Measurements from ENCODE around the gene MTNR1A.

MTNR1A gene

GRCh38 chr4:186554539-186554913 lies 841 bp downstream of the MTNR1A start:
- Histone ChIP-seq H3K9me3 (ENCODE audit: insufficient read depth, low read length) (no peaks in the 10 kb centered on the region), H3K4me3 (ENCODE audit: insufficient read depth, low read length, poor library complexity, severe bottlenecking) (no peak overlapping the region), H3K36me3 (ENCODE audit: low read length) (no peaks in the 10 kb centered on the region), H3K27ac (ENCODE audit: low read depth, low read length) (no peak overlapping the region), H2AFZ (ENCODE audit: low read depth, low read length, severe bottlenecking) (no peak overlapping the region), H3K9ac (ENCODE audit: low read length) (no peak overlapping the region), H4K20me1 (ENCODE audit: low read depth, low read length) (no peaks in the 10 kb centered on the region), H3F3A (ENCODE audit: insufficient read depth) (no peaks in the 10 kb centered on the region), H3K4me2 (ENCODE audit: low read depth, low read length, poor library complexity, severe bottlenecking) (no peak overlapping the region), H3K27me3 (ENCODE audit: low read length) (no peaks in the 10 kb centered on the region), H3K9me2 (replicated peaks; ENCODE audit: insufficient read depth, low read length) (no peaks in the 10 kb centered on the region), H3K79me2 (ENCODE audit: insufficient read depth, low read length) (no peaks in the 10 kb centered on the region)
- TF ChIP-seq CTCF (IDR thresholded peaks at IDR 0.05; ENCODE audit: insufficient read depth, low read length, poor library complexity, severe bottlenecking) (no peak), EZH2phosphoT487 (conservative IDR thresholded peaks at IDR 0.05; ENCODE audit: low read length) (no peak)

- Histone ChIP-seq H3K4me3 (ENCODE audit: insufficient read depth, low read length, poor library complexity, severe bottlenecking) (no peak overlapping the region), H3K9me2 (replicated peaks; ENCODE audit: insufficient read depth, low read length) (no peaks in the 10 kb centered on the region), H3K9me3 (ENCODE audit: insufficient read depth, low read length) (no peaks in the 10 kb centered on the region), H2AFZ (ENCODE audit: low read depth, low read length, severe bottlenecking) (no peak overlapping the region), H3K4me2 (ENCODE audit: low read depth, low read length, poor library complexity, severe bottlenecking) (no peak overlapping the region), H3K79me2 (ENCODE audit: insufficient read depth, low read length) (no peaks in the 10 kb centered on the region), H3K27ac (ENCODE audit: low read depth, low read length) (no peak overlapping the region), H3K27me3 (ENCODE audit: low read length) (no peaks in the 10 kb centered on the region), H3F3A (ENCODE audit: insufficient read depth) (no peaks in the 10 kb centered on the region), H3K36me3 (ENCODE audit: low read length) (no peaks in the 10 kb centered on the region), H3K9ac (ENCODE audit: low read length) (no peak overlapping the region), H4K20me1 (ENCODE audit: low read depth, low read length) (no peaks in the 10 kb centered on the region)
- TF ChIP-seq CTCF (IDR thresholded peaks at IDR 0.05; ENCODE audit: insufficient read depth, low read length, poor library complexity, severe bottlenecking) (no peak), EZH2phosphoT487 (conservative IDR thresholded peaks at IDR 0.05; ENCODE audit: low read length) (no peak)
Measured at GRCh38 chr4:186553717-186554116, 1.6 kb downstream of the MTNR1A start.

- TF ChIP-seq EZH2phosphoT487 (conservative IDR thresholded peaks at IDR 0.05; ENCODE audit: low read length) (no peak), CTCF (IDR thresholded peaks at IDR 0.05; ENCODE audit: insufficient read depth, low read length, poor library complexity, severe bottlenecking) (no peak)
- Histone ChIP-seq H3K36me3 (ENCODE audit: low read length) (no peaks in the 10 kb centered on the region), H3K9me3 (ENCODE audit: insufficient read depth, low read length) (no peaks in the 10 kb centered on the region), H3K9ac (ENCODE audit: low read length) (no peak overlapping the region), H3K9me2 (replicated peaks; ENCODE audit: insufficient read depth, low read length) (no peaks in the 10 kb centered on the region), H3F3A (ENCODE audit: insufficient read depth) (no peaks in the 10 kb centered on the region), H3K4me3 (ENCODE audit: insufficient read depth, low read length, poor library complexity, severe bottlenecking) (no peak overlapping the region), H3K27me3 (ENCODE audit: low read length) (no peaks in the 10 kb centered on the region), H4K20me1 (ENCODE audit: low read depth, low read length) (no peaks in the 10 kb centered on the region), H3K4me2 (ENCODE audit: low read depth, low read length, poor library complexity, severe bottlenecking) (no peak overlapping the region), H3K27ac (ENCODE audit: low read depth, low read length) (no peak overlapping the region), H2AFZ (ENCODE audit: low read depth, low read length, severe bottlenecking) (no peak overlapping the region), H3K79me2 (ENCODE audit: insufficient read depth, low read length) (no peaks in the 10 kb centered on the region)
Measured at GRCh38 chr4:186551849-186552248, 3.5 kb downstream of the MTNR1A start.

- H3K4me2 ChIP-seq (ENCODE audit: low read depth, low read length, poor library complexity, severe bottlenecking): no peak overlapping the region
- no peaks in the 10 kb centered on the region for H3K27me3 ChIP-seq (ENCODE audit: low read length)
- H4K20me1 ChIP-seq (ENCODE audit: low read depth, low read length): no peaks in the 10 kb centered on the region
- H3F3A ChIP-seq (ENCODE audit: insufficient read depth): no peaks in the 10 kb centered on the region
- no peak for TF ChIP-seq CTCF (IDR thresholded peaks at IDR 0.05; ENCODE audit: insufficient read depth, low read length, poor library complexity, severe bottlenecking)
- no peak for TF ChIP-seq EZH2phosphoT487 (conservative IDR thresholded peaks at IDR 0.05; ENCODE audit: low read length)
- no peak overlapping the region for H3K27ac ChIP-seq (ENCODE audit: low read depth, low read length)
- H3K9me3 ChIP-seq (ENCODE audit: insufficient read depth, low read length): no peaks in the 10 kb centered on the region
- H3K9me2 ChIP-seq (replicated peaks; ENCODE audit: insufficient read depth, low read length): no peaks in the 10 kb centered on the region
- no peaks in the 10 kb centered on the region for H3K36me3 ChIP-seq (ENCODE audit: low read length)
- no peak overlapping the region for H2AFZ ChIP-seq (ENCODE audit: low read depth, low read length, severe bottlenecking)
- no peaks in the 10 kb centered on the region for H3K79me2 ChIP-seq (ENCODE audit: insufficient read depth, low read length)
- no peak overlapping the region for H3K4me3 ChIP-seq (ENCODE audit: insufficient read depth, low read length, poor library complexity, severe bottlenecking)
- no peak overlapping the region for H3K9ac ChIP-seq (ENCODE audit: low read length)
Measured at GRCh38 chr4:186545436-186545835, 9.9 kb downstream of the MTNR1A start.
